Smooth muscle cell (in vitro differentiated cells): ENCODE results near the gene ARHGEF3. TPM values are rescaled to one million over a fixed set of nuclear protein-coding genes. Genes with fewer than 3 reads are reported as not detected.

Source experiments
- DNase-seq: peaks from one replicate; lab custom pipeline; 2025; ENCODE audit not compliant: unreplicated experiment; lab: John Stamatoyannopoulos, UW
- H2AFZ ChIP-seq: fragments of 200-600 bp; sonication (generic); 2 replicates; pipeline ENCODE4 v1.6.0; 2016; ENCODE audit warnings: antibody characterized with exemption, low read depth, mild to moderate bottlenecking
- H3F3A ChIP-seq: fragments of 200-600 bp; sonication (generic); 2 replicates; pipeline ENCODE4 v1.6.0; 2017; ENCODE audit warnings: antibody characterized with exemption, low read depth
- H3K27ac ChIP-seq: fragments of 200-600 bp; sonication (generic); 2 replicates; pipeline ENCODE4 v1.5.1; 2016; ENCODE audit warnings: low read depth, mild to moderate bottlenecking
- H3K27me3 ChIP-seq: fragments of 200-600 bp; sonication (generic); 2 replicates; pipeline ENCODE4 v1.6.1; 2016; ENCODE audit warnings: low read depth, mild to moderate bottlenecking
- H3K36me3 ChIP-seq: fragments of 200-600 bp; sonication (generic); 2 replicates; pipeline ENCODE4 v1.5.1; 2016; ENCODE audit warnings: low read depth
- H3K4me1 ChIP-seq: fragments of 200-600 bp; sonication (generic); 2 replicates; pipeline ENCODE4 v1.5.1; 2016; ENCODE audit warnings: low read depth
- H3K4me2 ChIP-seq: fragments of 200-600 bp; sonication (generic); 2 replicates; pipeline ENCODE4 v1.6.0; 2016; ENCODE audit warnings: mild to moderate bottlenecking
- H3K4me3 ChIP-seq: fragments of 200-600 bp; sonication (generic); 2 replicates; pipeline ENCODE4 v1.5.1; 2016; ENCODE audit warnings: mild to moderate bottlenecking
- H3K79me2 ChIP-seq: fragments of 200-600 bp; sonication (generic); 2 replicates; pipeline ENCODE4 v1.6.0; 2016; ENCODE audit warnings: low read depth, mild to moderate bottlenecking
- H3K9ac ChIP-seq: fragments of 200-600 bp; sonication (generic); 2 replicates; pipeline ENCODE4 v1.6.0; 2016; ENCODE audit warnings: low read depth
- H3K9me3 ChIP-seq: fragments of 200-600 bp; sonication (generic); replicated peaks from 2 replicates; pipeline ENCODE4 v1.5.1; 2016; ENCODE audit warnings: low read depth
- H4K20me1 ChIP-seq: fragments of 200-600 bp; sonication (generic); 2 replicates; pipeline ENCODE4 v1.6.0; 2016; ENCODE audit warnings: low read depth
- WGBS: methylation state at CpG from one replicate; pipeline ENCODE4 v1.1.7; 2016; ENCODE audit warnings: low lambda C conversion rate; 5-methylcytosine and 5-hydroxymethylcytosine counted together
- polyA plus RNA-seq: library from polyadenylated mRNA; unstranded; fragments of >200 nt; fragmentation: Nextera tagmentation; extraction: Ambion mirVana; gene quantifications from 2 replicates; pipeline ENCODE4 v1.2.1, GENCODE V29; 2016
- total RNA-seq: library from RNA; depleted of rRNA; stranded (reverse); fragments of >200 nt; gene quantifications from 2 replicates; pipeline ENCODE4 v1.2.3, GENCODE V29; 2014
- TF ChIP-seq, protein P1 (sequence below): fragments of 200-600 bp; sonication (generic); IDR thresholded peaks from 2 replicates; pipeline ENCODE4 v1.5.1; 2017; ENCODE audit warnings: borderline replicate concordance, mild to moderate bottlenecking, antibody characterized with exemption; ENCODE audit not compliant: insufficient read depth, poor library complexity, severe bottlenecking

The ARHGEF3 gene
- total RNA-seq: 131 and 139 TPM in 2 replicates
- 90.5 and 137 TPM in 2 replicates for polyA plus RNA-seq

- Histone ChIP-seq H3K27ac (peak within 1 kb of the TSS; percentile 59), H3F3A (peaks cover 14% of the 10 kb centered on the region), H3K36me3 (no peaks in the 10 kb centered on the region), H4K20me1 (peaks cover 49% of the 10 kb centered on the region), H3K9me3 (no peaks in the 10 kb centered on the region), H3K4me2 (peak within 1 kb of the TSS; percentile 97), H3K27me3 (no peaks in the 10 kb centered on the region), H2AFZ (peak within 1 kb of the TSS; percentile 28), H3K79me2 (peaks cover 63% of the 10 kb centered on the region), H3K4me3 (peak within 1 kb of the TSS; percentile 89), H3K4me1 (peaks cover 20% of the 10 kb centered on the region), H3K9ac (peak within 1 kb of the TSS; percentile 81)
- DNase-seq: peak; percentile 66
- WGBS: under 1% methylated on average over 46 of the region's 60 CpGs
- TF ChIP-seq, protein P1, sequence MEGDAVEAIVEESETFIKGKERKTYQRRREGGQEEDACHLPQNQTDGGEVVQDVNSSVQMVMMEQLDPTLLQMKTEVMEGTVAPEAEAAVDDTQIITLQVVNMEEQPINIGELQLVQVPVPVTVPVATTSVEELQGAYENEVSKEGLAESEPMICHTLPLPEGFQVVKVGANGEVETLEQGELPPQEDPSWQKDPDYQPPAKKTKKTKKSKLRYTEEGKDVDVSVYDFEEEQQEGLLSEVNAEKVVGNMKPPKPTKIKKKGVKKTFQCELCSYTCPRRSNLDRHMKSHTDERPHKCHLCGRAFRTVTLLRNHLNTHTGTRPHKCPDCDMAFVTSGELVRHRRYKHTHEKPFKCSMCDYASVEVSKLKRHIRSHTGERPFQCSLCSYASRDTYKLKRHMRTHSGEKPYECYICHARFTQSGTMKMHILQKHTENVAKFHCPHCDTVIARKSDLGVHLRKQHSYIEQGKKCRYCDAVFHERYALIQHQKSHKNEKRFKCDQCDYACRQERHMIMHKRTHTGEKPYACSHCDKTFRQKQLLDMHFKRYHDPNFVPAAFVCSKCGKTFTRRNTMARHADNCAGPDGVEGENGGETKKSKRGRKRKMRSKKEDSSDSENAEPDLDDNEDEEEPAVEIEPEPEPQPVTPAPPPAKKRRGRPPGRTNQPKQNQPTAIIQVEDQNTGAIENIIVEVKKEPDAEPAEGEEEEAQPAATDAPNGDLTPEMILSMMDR: peak; percentile 25
These were observed at the start of gene ARHGEF3 for GRCh38 chr3:56801662-56802377. ARHGEF3 (minus strand) TSS chr3:56801949; CDS start chr3:56801798, 151 bp downstream.

- no peak overlapping the region for H3K4me3 ChIP-seq
- H2AFZ ChIP-seq: peak overlapping the region; percentile 13
- TF ChIP-seq, protein P1: no peak
- no peaks in the 10 kb centered on the region for H4K20me1 ChIP-seq
- H3K27me3 ChIP-seq: no peaks in the 10 kb centered on the region
- H3K79me2 ChIP-seq: no peaks in the 10 kb centered on the region
- no peaks in the 10 kb centered on the region for H3K9me3 ChIP-seq
- peak overlapping the region; percentile 9 for H3K4me2 ChIP-seq
- WGBS: 65% methylated on average over 7 of the region's 7 CpGs
- peaks cover 14% of the 10 kb centered on the region for H3F3A ChIP-seq
- no peak for DNase-seq
- no peaks in the 10 kb centered on the region for H3K36me3 ChIP-seq
- H3K4me1 ChIP-seq: no peaks in the 10 kb centered on the region
- H3K9ac ChIP-seq: no peak overlapping the region
- H3K27ac ChIP-seq: no peak overlapping the region
These were observed 47.9 kb upstream of the ARHGEF3 start for GRCh38 chr3:56849698-56850097.

DNA sequence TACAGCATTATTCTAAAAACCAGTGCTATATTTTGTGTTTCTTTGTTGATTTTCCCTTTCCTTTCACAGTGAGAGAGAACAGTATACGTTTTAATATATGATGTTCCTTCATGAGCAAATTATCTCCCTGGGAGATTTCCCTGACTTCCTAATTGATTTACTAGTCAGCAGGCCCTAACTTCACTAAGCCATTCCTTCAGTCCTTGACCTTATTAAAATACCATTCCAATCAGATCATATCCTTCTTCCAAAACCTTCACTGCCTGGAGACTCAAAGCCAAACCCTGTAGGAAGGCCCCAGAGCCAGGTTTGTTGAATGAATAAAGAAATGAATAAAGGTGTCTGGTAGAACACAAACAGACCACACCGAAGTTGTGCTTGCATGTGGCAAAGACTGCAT lies 43.8 kb upstream of the ARHGEF3 start:
- Histone ChIP-seq H3K4me3 (no peak overlapping the region), H3K27me3 (no peaks in the 10 kb centered on the region), H3K4me2 (peak overlapping the region; percentile 65), H4K20me1 (no peaks in the 10 kb centered on the region), H3K4me1 (peaks cover 6% of the 10 kb centered on the region), H3K9me3 (no peaks in the 10 kb centered on the region), H3K27ac (peak overlapping the region; percentile 96), H3F3A (peaks cover 13% of the 10 kb centered on the region), H2AFZ (no peak overlapping the region), H3K9ac (peak overlapping the region; percentile 47), H3K36me3 (no peaks in the 10 kb centered on the region), H3K79me2 (no peaks in the 10 kb centered on the region)
- TF ChIP-seq, protein P1: no peak
- 37% methylated on average over 2 of the region's 2 CpGs for WGBS
- no peak for DNase-seq

GRCh38 chr3:56844536-56844935 lies 42.8 kb upstream of the ARHGEF3 start:
- peak overlapping the region; percentile 96 for H3K27ac ChIP-seq
- H3K4me2 ChIP-seq: peak overlapping the region; percentile 5
- no peaks in the 10 kb centered on the region for H4K20me1 ChIP-seq
- H3K9ac ChIP-seq: no peak overlapping the region
- TF ChIP-seq, protein P1: no peak
- H3K4me3 ChIP-seq: no peak overlapping the region
- no peak overlapping the region for H2AFZ ChIP-seq
- peaks cover 7% of the 10 kb centered on the region for H3K4me1 ChIP-seq
- H3K79me2 ChIP-seq: no peaks in the 10 kb centered on the region
- DNase-seq: no peak
- no peaks in the 10 kb centered on the region for H3K27me3 ChIP-seq
- peaks cover 14% of the 10 kb centered on the region for H3F3A ChIP-seq
- H3K36me3 ChIP-seq: no peaks in the 10 kb centered on the region
- H3K9me3 ChIP-seq: no peaks in the 10 kb centered on the region
